ENCODE results near the gene KCNIP4.

KCNIP4 gene

GRCh38 chr4:21385706-21386105, 562.9 kb downstream of the KCNIP4 start:
- Histone ChIP-seq H3K36me3 (ENCODE audit: insufficient read depth, insufficient read length, low read length) (no peaks in the 10 kb centered on the region), H3K4me3 (ENCODE audit: insufficient read length, low read depth) (no peak overlapping the region), H3K4me1 (ENCODE audit: insufficient read depth, insufficient read length) (no peaks in the 10 kb centered on the region), H3K9me3 (ENCODE audit: insufficient read depth, low read length) (no peaks in the 10 kb centered on the region), H3K27me3 (ENCODE audit: insufficient read depth, insufficient read length) (no peaks in the 10 kb centered on the region), H3K9ac (ENCODE audit: insufficient read length, low read depth) (no peak overlapping the region)
- no peak for DNase-seq (ENCODE audit: low read depth, low spot score)
- TF ChIP-seq ZNF274 (IDR thresholded peaks at IDR 0.05; ENCODE audit: low read depth, low read length) (no peak), YY1 (IDR thresholded peaks at IDR 0.05; ENCODE audit: insufficient read depth, insufficient read length) (no peak), SUZ12 (IDR thresholded peaks at IDR 0.05; ENCODE audit: extremely low read depth, insufficient read depth, insufficient read length) (no peak)

- Histone ChIP-seq H3K4me3 (ENCODE audit: insufficient read length, low read depth) (no peak overlapping the region), H3K9me3 (ENCODE audit: insufficient read depth, low read length) (no peaks in the 10 kb centered on the region), H3K4me1 (ENCODE audit: insufficient read depth, insufficient read length) (no peaks in the 10 kb centered on the region), H3K27me3 (ENCODE audit: insufficient read depth, insufficient read length) (no peaks in the 10 kb centered on the region), H3K9ac (ENCODE audit: insufficient read length, low read depth) (no peak overlapping the region), H3K36me3 (ENCODE audit: insufficient read depth, insufficient read length, low read length) (no peaks in the 10 kb centered on the region)
- DNase-seq (ENCODE audit: low read depth, low spot score): no peak
- no peak for TF ChIP-seq YY1 (IDR thresholded peaks at IDR 0.05; ENCODE audit: insufficient read depth, insufficient read length)
- no peak for TF ChIP-seq ZNF274 (IDR thresholded peaks at IDR 0.05; ENCODE audit: low read depth, low read length)
- TF ChIP-seq SUZ12 (IDR thresholded peaks at IDR 0.05; ENCODE audit: extremely low read depth, insufficient read depth, insufficient read length): no peak
Measured at GRCh38 chr4:21384609-21385008, 564.0 kb downstream of the KCNIP4 start.

- TF ChIP-seq SUZ12 (IDR thresholded peaks at IDR 0.05; ENCODE audit: extremely low read depth, insufficient read depth, insufficient read length) (no peak), YY1 (IDR thresholded peaks at IDR 0.05; ENCODE audit: insufficient read depth, insufficient read length) (no peak), ZNF274 (IDR thresholded peaks at IDR 0.05; ENCODE audit: low read depth, low read length) (no peak)
- DNase-seq (ENCODE audit: low read depth, low spot score): no peak
Measured at GRCh38 chr4:21380861-21381260, 567.7 kb downstream of the KCNIP4 start.

GRCh38 chr4:21377046-21377445, 571.5 kb downstream of the KCNIP4 start:
- no peak for DNase-seq (ENCODE audit: low read depth, low spot score)
- Histone ChIP-seq H3K4me3 (ENCODE audit: insufficient read length, low read depth) (no peak overlapping the region), H3K36me3 (ENCODE audit: insufficient read depth, insufficient read length, low read length) (no peaks in the 10 kb centered on the region), H3K9me3 (ENCODE audit: insufficient read depth, low read length) (no peaks in the 10 kb centered on the region; the same call in 1 of the 2 replicates), H3K4me1 (ENCODE audit: insufficient read depth, insufficient read length) (no peaks in the 10 kb centered on the region), H3K9ac (ENCODE audit: insufficient read length, low read depth) (no peak overlapping the region), H3K27me3 (ENCODE audit: insufficient read depth, insufficient read length) (no peaks in the 10 kb centered on the region)
- TF ChIP-seq YY1 (IDR thresholded peaks at IDR 0.05; ENCODE audit: insufficient read depth, insufficient read length) (no peak), ZNF274 (IDR thresholded peaks at IDR 0.05; ENCODE audit: low read depth, low read length) (no peak), SUZ12 (IDR thresholded peaks at IDR 0.05; ENCODE audit: extremely low read depth, insufficient read depth, insufficient read length) (no peak)

More at GRCh38 chr4:21380861-21381260, 567.7 kb downstream of the KCNIP4 start:
- no peaks in the 10 kb centered on the region for H3K27me3 ChIP-seq (ENCODE audit: insufficient read depth, insufficient read length)
- no peaks in the 10 kb centered on the region for H3K4me1 ChIP-seq (ENCODE audit: insufficient read depth, insufficient read length)
- H3K36me3 ChIP-seq (ENCODE audit: insufficient read depth, insufficient read length, low read length): no peaks in the 10 kb centered on the region
- no peak overlapping the region for H3K4me3 ChIP-seq (ENCODE audit: insufficient read length, low read depth)
- no peak overlapping the region for H3K9ac ChIP-seq (ENCODE audit: insufficient read length, low read depth)
- H3K9me3 ChIP-seq (ENCODE audit: insufficient read depth, low read length): no peaks in the 10 kb centered on the region

GRCh38 chr4:21376176-21376575, 572.4 kb downstream of the KCNIP4 start:
- no peak for DNase-seq (ENCODE audit: low read depth, low spot score)
- H3K4me1 ChIP-seq (ENCODE audit: insufficient read depth, insufficient read length): no peaks in the 10 kb centered on the region
- H3K36me3 ChIP-seq (ENCODE audit: insufficient read depth, insufficient read length, low read length): no peaks in the 10 kb centered on the region
- no peaks in the 10 kb centered on the region for H3K27me3 ChIP-seq (ENCODE audit: insufficient read depth, insufficient read length)
- no peak overlapping the region for H3K9ac ChIP-seq (ENCODE audit: insufficient read length, low read depth)
- H3K9me3 ChIP-seq (ENCODE audit: insufficient read depth, low read length): no peaks in the 10 kb centered on the region; the same call in 1 of the 2 replicates
- no peak for TF ChIP-seq SUZ12 (IDR thresholded peaks at IDR 0.05; ENCODE audit: extremely low read depth, insufficient read depth, insufficient read length)
- no peak for TF ChIP-seq YY1 (IDR thresholded peaks at IDR 0.05; ENCODE audit: insufficient read depth, insufficient read length)
- TF ChIP-seq ZNF274 (IDR thresholded peaks at IDR 0.05; ENCODE audit: low read depth, low read length): no peak
- H3K4me3 ChIP-seq (ENCODE audit: insufficient read length, low read depth): no peak overlapping the region

GRCh38 chr4:21374641-21375368, 573.8 kb downstream of the KCNIP4 start:
- Histone ChIP-seq H3K9me3 (ENCODE audit: insufficient read depth, low read length) (no peaks in the 10 kb centered on the region; the same call in 1 of the 2 replicates), H3K36me3 (ENCODE audit: insufficient read depth, insufficient read length, low read length) (no peaks in the 10 kb centered on the region), H3K4me1 (ENCODE audit: insufficient read depth, insufficient read length) (no peaks in the 10 kb centered on the region), H3K4me3 (ENCODE audit: insufficient read length, low read depth) (no peak overlapping the region), H3K9ac (ENCODE audit: insufficient read length, low read depth) (no peak overlapping the region), H3K27me3 (ENCODE audit: insufficient read depth, insufficient read length) (no peaks in the 10 kb centered on the region)
- TF ChIP-seq YY1 (IDR thresholded peaks at IDR 0.05; ENCODE audit: insufficient read depth, insufficient read length) (no peak), SUZ12 (IDR thresholded peaks at IDR 0.05; ENCODE audit: extremely low read depth, insufficient read depth, insufficient read length) (no peak), ZNF274 (IDR thresholded peaks at IDR 0.05; ENCODE audit: low read depth, low read length) (no peak)
- DNase-seq (ENCODE audit: low read depth, low spot score): no peak

GRCh38 chr4:21367567-21367966, 581.0 kb downstream of the KCNIP4 start:
- Histone ChIP-seq H3K36me3 (ENCODE audit: insufficient read depth, insufficient read length, low read length) (no peaks in the 10 kb centered on the region), H3K4me3 (ENCODE audit: insufficient read length, low read depth) (no peak overlapping the region), H3K9ac (ENCODE audit: insufficient read length, low read depth) (no peak overlapping the region), H3K27me3 (ENCODE audit: insufficient read depth, insufficient read length) (no peaks in the 10 kb centered on the region), H3K9me3 (ENCODE audit: insufficient read depth, low read length) (0 out of 2 replicates have a peak, but pooled peaks cover 3% of the 10 kb centered on the region), H3K4me1 (ENCODE audit: insufficient read depth, insufficient read length) (no peaks in the 10 kb centered on the region)
- no peak for DNase-seq (ENCODE audit: low read depth, low spot score)
- TF ChIP-seq ZNF274 (IDR thresholded peaks at IDR 0.05; ENCODE audit: low read depth, low read length): no peak
- TF ChIP-seq YY1 (IDR thresholded peaks at IDR 0.05; ENCODE audit: insufficient read depth, insufficient read length): no peak
- TF ChIP-seq SUZ12 (IDR thresholded peaks at IDR 0.05; ENCODE audit: extremely low read depth, insufficient read depth, insufficient read length): no peak
